Measurements from ENCODE around the gene KIRREL2.
A peak's percentile ranks its signal among the peaks of the same experiment; 100 is the strongest.

The KIRREL2 gene

GRCh38 chr19:35897706-35898451 lies 41.2 kb downstream of the KIRREL2 start:
- POLR2A ChIA-PET: no interaction called here
- peaks cover 46 to 51% of the 10 kb centered on the region in 2 experiments for H3K36me3 ChIP-seq (ENCODE audit: control insufficient read depth in 2 of 2, insufficient read depth in 1 of 2, low read length in 2 of 2)
- peak; percentile 95 for TF ChIP-seq ZNF121 (tag by site-specific recombination; IDR thresholded peaks at IDR 0.05)
- TF ChIP-seq EGR2 (tag by site-specific recombination; IDR thresholded peaks at IDR 0.05; ENCODE audit: low read depth): no peak
- CTCF ChIA-PET: interaction anchor here (0.6 to 0.9 kb wide), 3 partner anchors 14 to 240 kb away, joined by 3 to 5 read pairs (median 4); no protein-coding TSS in a partner anchor
- peaks cover 11% of the 10 kb centered on the region for H3K4me1 ChIP-seq (ENCODE audit: control insufficient read depth, insufficient read depth, low read length)
- H3K9me3 ChIP-seq (ENCODE audit: control insufficient read depth, insufficient read depth, low read depth, low read length): no peaks in the 10 kb centered on the region
- 0 out of 2 replicates have a peak overlapping the region, but pooled peaks have one; percentile 11 for H3K27ac ChIP-seq (ENCODE audit: extremely low read depth, low read depth, low read length)
- no peak overlapping the region for H3K4me3 ChIP-seq (ENCODE audit: low read depth, low read length)

- no peak overlapping the region for H3K27ac ChIP-seq (ENCODE audit: extremely low read depth, low read depth, low read length)
These were observed 41.7 kb downstream of the KIRREL2 start for GRCh38 chr19:35898499-35898809.

GRCh38 chr19:35899547-35900214 lies 43.0 kb downstream of the KIRREL2 start:
- Histone ChIP-seq H3K36me3 (ENCODE audit: control insufficient read depth in 2 of 2, insufficient read depth in 1 of 2, low read length in 2 of 2) (peaks cover 33 to 34% of the 10 kb centered on the region in 2 experiments), H3K4me3 (ENCODE audit: low read depth, low read length) (peak overlapping the region; percentile 61), H3K27ac (ENCODE audit: extremely low read depth, low read depth, low read length) (peak overlapping the region; percentile 94), H3K4me1 (ENCODE audit: control insufficient read depth, insufficient read depth, low read length) (peaks cover 14% of the 10 kb centered on the region), H3K9me3 (ENCODE audit: control insufficient read depth, insufficient read depth, low read depth, low read length) (no peaks in the 10 kb centered on the region)
- ChIA-PET CTCF (interaction anchor here (1.4 kb wide), 1 partner anchor 32 kb away, joined by 8 read pairs; no protein-coding TSS in a partner anchor), POLR2A (interaction anchor here (0.6 to 1.6 kb wide), 4 partner anchors 12 to 256 kb away, joined by 3 to 6 read pairs (median 5); no protein-coding TSS in a partner anchor)
- TF ChIP-seq ZNF791 (tag by site-specific recombination; IDR thresholded peaks at IDR 0.05): no peak
- TF ChIP-seq ZNF518A (tag by site-specific recombination; conservative IDR thresholded peaks at IDR 0.05; ENCODE audit: low read depth): peak; percentile 8; the same call in 1 of the 2 replicates
- peak; percentile 73 for TF ChIP-seq IKZF3 (tag by site-specific recombination; IDR thresholded peaks at IDR 0.05)
- TF ChIP-seq ZNF660 (tag by site-specific recombination; IDR thresholded peaks at IDR 0.05): peak; percentile 90
- no peak for TF ChIP-seq GLI4 (tag by site-specific recombination; IDR thresholded peaks at IDR 0.05)
- no peak for TF ChIP-seq ZNF274 (IDR thresholded peaks at IDR 0.05; ENCODE audit: low read length)
- no peak for TF ChIP-seq ZNF274 (tag by site-specific recombination; IDR thresholded peaks at IDR 0.05; ENCODE audit: borderline replicate concordance)
- TF ChIP-seq TCF7L2 (IDR thresholded peaks at IDR 0.05; ENCODE audit: borderline replicate concordance, low read depth, low read length): no peak
- TF ChIP-seq ZNF121 (tag by site-specific recombination; IDR thresholded peaks at IDR 0.05): peak; percentile 56; the same call in 1 of the 2 replicates
- TF ChIP-seq ZNF776 (tag by site-specific recombination; IDR thresholded peaks at IDR 0.05; ENCODE audit: borderline replicate concordance): no peak
- TF ChIP-seq ZNF654 (tag by site-specific recombination; IDR thresholded peaks at IDR 0.05; ENCODE audit: low read depth): no peak
- no peak for TF ChIP-seq ZNF645 (tag by site-specific recombination; IDR thresholded peaks at IDR 0.05)
- TF ChIP-seq HIC1 (tag by site-specific recombination; IDR thresholded peaks at IDR 0.05): peak; percentile 62
- TF ChIP-seq ZFP41 (tag by site-specific recombination; IDR thresholded peaks at IDR 0.05; ENCODE audit: borderline replicate concordance): no peak
- TF ChIP-seq ZNF157 (tag by site-specific recombination; IDR thresholded peaks at IDR 0.05): no peak
- no peak for TF ChIP-seq ZNF16 (tag by site-specific recombination; IDR thresholded peaks at IDR 0.05; ENCODE audit: low read depth)
- peak; percentile 73 for TF ChIP-seq WT1 (tag by site-specific recombination; IDR thresholded peaks at IDR 0.05)
- TF ChIP-seq ZBTB17 (tag by site-specific recombination; IDR thresholded peaks at IDR 0.05): peak; percentile 94
- peak; percentile 91 for TF ChIP-seq ZBTB20 (tag by site-specific recombination; IDR thresholded peaks at IDR 0.05)
- TF ChIP-seq GLIS1 (tag by site-specific recombination; IDR thresholded peaks at IDR 0.05): no peak; the same call in 1 of the 2 replicates

More at GRCh38 chr19:35898499-35898809, 41.7 kb downstream of the KIRREL2 start:
- Histone ChIP-seq H3K36me3 (ENCODE audit: control insufficient read depth in 2 of 2, insufficient read depth in 1 of 2, low read length in 2 of 2) (peaks cover 41 to 45% of the 10 kb centered on the region in 2 experiments), H3K9me3 (ENCODE audit: control insufficient read depth, insufficient read depth, low read depth, low read length) (no peaks in the 10 kb centered on the region), H3K4me1 (ENCODE audit: control insufficient read depth, insufficient read depth, low read length) (peaks cover 12% of the 10 kb centered on the region), H3K4me3 (ENCODE audit: low read depth, low read length) (no peak overlapping the region)
- TF ChIP-seq ZNF549 (tag by site-specific recombination; IDR thresholded peaks at IDR 0.05): no peak
- TF ChIP-seq MEIS1 (CRISPR knock-in tag; IDR thresholded peaks at IDR 0.05; ENCODE audit: borderline replicate concordance): no peak
- POLR2A ChIA-PET: no interaction called here
- CTCF ChIA-PET: interaction anchor here (0.6 to 0.9 kb wide), 2 partner anchors 14 to 240 kb away, joined by 3 to 4 read pairs; no protein-coding TSS in a partner anchor

All from HEK293 (cell line).